HepG2 (cell line): ENCODE data around the gene PSMA3. TPM values are rescaled to one million over a fixed set of nuclear protein-coding genes. Genes with fewer than 3 reads are reported as not detected.

Source experiments
- DRAP1 ChIP-seq: IDR thresholded peaks from 2 replicates; pipeline ENCODE4 v1.6.1; 2016; ENCODE audit warnings: missing genetic modification reagents, missing compliant biosample characterization
- FOXM1 ChIP-seq: sonication (generic); formaldehyde crosslinking; IDR thresholded peaks from 2 replicates; pipeline ENCODE4 v1.5.0; 2020; ENCODE audit warnings: missing genetic modification reagents
- FOXP1 ChIP-seq, 2 experiments: fragments of 450-650 bp in 1 of 2; IDR thresholded peaks; 2 replicates each; pipeline ENCODE4 v1.6.1; 2017 to 2018; ENCODE audit warnings: antibody characterized with exemption in 1 of 2
- GATAD1 ChIP-seq: IDR thresholded peaks from 2 replicates; pipeline ENCODE4 v1.6.1; 2016; ENCODE audit warnings: missing genetic modification reagents, missing compliant biosample characterization
- GATAD2A ChIP-seq: IDR thresholded peaks from 2 replicates; pipeline ENCODE4 v1.6.1; 2016
- GZF1 ChIP-seq: sonication (generic); formaldehyde crosslinking; IDR thresholded peaks from 2 replicates; pipeline ENCODE4 v1.5.1; 2020; ENCODE audit warnings: mild to moderate bottlenecking, missing genetic modification reagents
- HDAC1 ChIP-seq: sonication (generic); formaldehyde crosslinking; IDR thresholded peaks from 2 replicates; pipeline ENCODE4 v1.5.1; 2020; ENCODE audit warnings: mild to moderate bottlenecking, missing genetic modification reagents
- KAT7 ChIP-seq: IDR thresholded peaks from 2 replicates; pipeline ENCODE4 v1.6.1; 2018; ENCODE audit warnings: borderline replicate concordance, missing compliant biosample characterization
- KMT2B ChIP-seq: IDR thresholded peaks from 2 replicates; pipeline ENCODE4 v1.6.1; 2016; ENCODE audit warnings: missing genetic modification reagents, missing compliant biosample characterization
- MAFF ChIP-seq: IDR thresholded peaks from 2 replicates; pipeline ENCODE4 v1.6.1; 2011; ENCODE audit warnings: low read depth, low read length, improper control_type of control experiment
- NFRKB ChIP-seq: fragments of 450-650 bp; IDR thresholded peaks from 2 replicates; pipeline ENCODE4 v1.6.1; 2017
- YEATS2 ChIP-seq: sonication (generic); formaldehyde crosslinking; IDR thresholded peaks from 2 replicates; pipeline ENCODE4 v1.4.0; 2020; ENCODE audit warnings: missing genetic modification reagents, borderline replicate concordance
- YY1 ChIP-seq: IDR thresholded peaks from 2 replicates; pipeline ENCODE4 v1.6.1; 2011; ENCODE audit warnings: low read length, low read depth, moderate library complexity, mild to moderate bottlenecking; ENCODE audit not compliant: insufficient read depth, insufficient replicate concordance
- ZC3H13 ChIP-seq: sonication (generic); formaldehyde crosslinking; IDR thresholded peaks from 2 replicates; pipeline ENCODE4 v1.8.1; 2023; ENCODE audit warnings: mild to moderate bottlenecking, missing genetic modification reagents, moderate library complexity
- ZFAT ChIP-seq: sonication (generic); formaldehyde crosslinking; conservative IDR thresholded peaks from 2 replicates; pipeline ENCODE4 v1.8.1; 2023; ENCODE audit warnings: missing genetic modification reagents, inconsistent platforms
- ZFP1 ChIP-seq: IDR thresholded peaks from 2 replicates; pipeline ENCODE4 v1.6.1; 2016
- ZFP36L2 ChIP-seq: sonication (generic); formaldehyde crosslinking; IDR thresholded peaks from 2 replicates; pipeline ENCODE4 v1.4.0; 2020; ENCODE audit warnings: missing genetic modification reagents
- ZNF230 ChIP-seq: sonication (generic); formaldehyde crosslinking; IDR thresholded peaks from 2 replicates; pipeline ENCODE4 v1.4.0; 2020; ENCODE audit warnings: mild to moderate bottlenecking, missing genetic modification reagents
- ZNF557 ChIP-seq: sonication (generic); formaldehyde crosslinking; IDR thresholded peaks from 2 replicates; pipeline ENCODE4 v1.4.0; 2020; ENCODE audit warnings: missing genetic modification reagents
- ZNF614 ChIP-seq: IDR thresholded peaks from 2 replicates; pipeline ENCODE4 v1.6.1; 2018; ENCODE audit warnings: missing biosample characterization, missing genetic modification reagents, inconsistent platforms, borderline replicate concordance
- ZNF670 ChIP-seq: sonication (generic); formaldehyde crosslinking; IDR thresholded peaks from 2 replicates; pipeline ENCODE4 v1.8.0; 2022; ENCODE audit warnings: mild to moderate bottlenecking, missing genetic modification reagents, borderline replicate concordance
- polyA plus RNA-seq, 8 experiments: library from polyadenylated mRNA; depleted of rRNA in 3 of 8; stranded (reverse) in 7 of 8; unstranded in 1 of 8; fragments of >200 nt; fragmentation: Illumina TruSeq in 4 of 8; extraction: Trizol in 4 of 8; gene quantifications; 2 replicates each; pipeline versions ENCODE4 v1.2.1 to v1.2.3, GENCODE V29; 2011 to 2016; ENCODE audit warnings: low read depth in 4 of 8, missing spikeins in 1 of 8, mixed read lengths in 1 of 8; ENCODE audit not compliant: insufficient read depth in 1 of 8
- total RNA-seq, 5 experiments: library from RNA; depleted of rRNA; stranded (reverse); fragments of >200 nt; fragmentation: Illumina TruSeq; extraction: Trizol; gene quantifications; 2 replicates each; pipeline ENCODE4 v1.2.3, GENCODE V29; 2016; ENCODE audit warnings: low read depth in 1 of 5
- TF ChIP-seq, protein P1 (sequence below): sonication (generic); formaldehyde crosslinking; IDR thresholded peaks from 2 replicates; pipeline ENCODE4 v1.8.1; 2023; ENCODE audit warnings: mild to moderate bottlenecking, missing genetic modification reagents
- TF ChIP-seq, protein P2 (sequence below): IDR thresholded peaks from 2 replicates; pipeline ENCODE4 v1.6.1; 2016; ENCODE audit warnings: mild to moderate bottlenecking, missing biosample characterization, missing genetic modification reagents
- TF ChIP-seq, protein P3 (sequence below): sonication (generic); formaldehyde crosslinking; IDR thresholded peaks from 2 replicates; pipeline ENCODE4 v1.4.0; 2020; ENCODE audit warnings: missing genetic modification reagents, borderline replicate concordance

The PSMA3 gene
- total and polyA plus RNA-seq, 2 of the 13 experiments (the other 11 are each of a cell fraction or from before 2014, with no cell fraction given), result 232 to 275 TPM

DNA sequence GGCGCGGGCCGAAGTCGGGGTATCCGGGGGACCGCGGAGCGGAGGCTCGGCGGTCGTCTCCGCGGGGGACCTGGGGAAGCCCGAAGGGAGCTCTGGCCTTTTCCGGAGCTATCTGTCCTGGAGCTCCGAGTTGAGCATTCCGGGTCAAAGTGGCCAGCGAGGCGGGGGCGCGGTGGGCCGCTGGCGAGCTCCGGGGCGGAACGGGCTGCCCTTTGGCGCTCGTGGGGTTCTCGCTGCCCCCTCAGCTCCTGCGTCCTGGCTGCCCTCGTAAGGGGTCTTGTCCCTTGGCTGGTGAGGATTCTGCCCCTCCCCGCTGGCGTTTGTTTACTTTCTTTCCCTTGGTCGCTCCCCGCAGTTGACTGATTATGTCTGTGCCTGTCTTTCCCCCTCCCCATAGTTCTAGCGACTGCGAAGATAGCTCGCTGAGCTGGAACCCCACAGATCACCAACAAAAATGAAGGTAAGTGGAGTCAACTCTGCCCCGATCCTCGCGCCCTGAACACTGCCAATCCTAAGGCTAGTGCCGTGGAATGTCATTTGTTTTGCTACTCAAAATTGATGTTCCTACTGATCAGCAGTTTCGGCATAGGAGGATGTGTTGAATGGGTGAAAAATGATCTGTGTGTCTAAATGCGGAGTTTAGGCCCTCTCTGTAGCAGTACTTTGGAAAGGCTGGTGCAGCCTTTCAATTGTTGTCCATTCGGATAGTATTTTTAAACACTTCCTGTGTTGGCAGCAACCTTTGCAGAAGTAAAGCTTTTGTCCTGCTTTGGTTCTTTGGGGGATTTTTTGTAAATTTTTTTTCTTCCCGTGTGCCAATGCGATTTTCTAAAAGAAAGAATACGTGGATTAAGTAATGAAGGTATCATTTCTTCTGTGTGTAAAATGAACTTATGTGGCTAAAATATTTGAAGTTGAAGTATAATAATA is 55.0 kb downstream of the PSMA3 start (continued):
- TF ChIP-seq DRAP1 (CRISPR knock-in tag), result 0 out of 2 replicates have a peak, but pooled peaks have one; percentile 14
- no peak for TF ChIP-seq ZNF670 (CRISPR knock-in tag)
- peak; percentile 97 for TF ChIP-seq ZFAT
- no peak for TF ChIP-seq ZNF614 (CRISPR knock-in tag)
- 0 out of 2 replicates have a peak, but pooled peaks have one; percentile 32 for TF ChIP-seq ZNF230 (CRISPR knock-in tag)
- no peak for TF ChIP-seq FOXM1 (CRISPR knock-in tag)
- TF ChIP-seq HDAC1 (CRISPR knock-in tag), result no peak; the same call in 1 of the 2 replicates
- no peak for TF ChIP-seq FOXP1 (IDR thresholded peaks at IDR 0.05)
- 0 out of 2 replicates have a peak, but pooled peaks have one; percentile 7 for TF ChIP-seq FOXP1 (CRISPR knock-in tag; IDR thresholded peaks at IDR 0.05)
- 0 out of 2 replicates have a peak, but pooled peaks have one; percentile 28 for TF ChIP-seq YEATS2 (CRISPR knock-in tag)
- 0 out of 2 replicates have a peak, but pooled peaks have one; percentile 20 for TF ChIP-seq KMT2B (CRISPR knock-in tag)
- TF ChIP-seq, protein P1, sequence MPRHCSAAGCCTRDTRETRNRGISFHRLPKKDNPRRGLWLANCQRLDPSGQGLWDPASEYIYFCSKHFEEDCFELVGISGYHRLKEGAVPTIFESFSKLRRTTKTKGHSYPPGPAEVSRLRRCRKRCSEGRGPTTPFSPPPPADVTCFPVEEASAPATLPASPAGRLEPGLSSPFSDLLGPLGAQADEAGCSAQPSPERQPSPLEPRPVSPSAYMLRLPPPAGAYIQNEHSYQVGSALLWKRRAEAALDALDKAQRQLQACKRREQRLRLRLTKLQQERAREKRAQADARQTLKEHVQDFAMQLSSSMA, result peak; percentile 59; the same call in 1 of the 2 replicates
- TF ChIP-seq, protein P2, sequence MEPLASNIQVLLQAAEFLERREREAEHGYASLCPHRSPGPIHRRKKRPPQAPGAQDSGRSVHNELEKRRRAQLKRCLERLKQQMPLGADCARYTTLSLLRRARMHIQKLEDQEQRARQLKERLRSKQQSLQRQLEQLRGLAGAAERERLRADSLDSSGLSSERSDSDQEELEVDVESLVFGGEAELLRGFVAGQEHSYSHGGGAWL (CRISPR knock-in tag), result peak; percentile 59; the same call in 1 of the 2 replicates
- TF ChIP-seq ZFP36L2 (CRISPR knock-in tag), result no peak
- TF ChIP-seq GATAD2A (CRISPR knock-in tag), result 0 out of 2 replicates have a peak, but pooled peaks have one; percentile 24
- no peak for TF ChIP-seq ZNF557 (CRISPR knock-in tag)
- TF ChIP-seq GATAD1 (CRISPR knock-in tag), result 0 out of 2 replicates have a peak, but pooled peaks have one; percentile 11
- no peak for TF ChIP-seq NFRKB
- TF ChIP-seq ZFP1, result no peak
- no peak for TF ChIP-seq YY1
- TF ChIP-seq GZF1 (CRISPR knock-in tag), result no peak
- TF ChIP-seq, protein P3, sequence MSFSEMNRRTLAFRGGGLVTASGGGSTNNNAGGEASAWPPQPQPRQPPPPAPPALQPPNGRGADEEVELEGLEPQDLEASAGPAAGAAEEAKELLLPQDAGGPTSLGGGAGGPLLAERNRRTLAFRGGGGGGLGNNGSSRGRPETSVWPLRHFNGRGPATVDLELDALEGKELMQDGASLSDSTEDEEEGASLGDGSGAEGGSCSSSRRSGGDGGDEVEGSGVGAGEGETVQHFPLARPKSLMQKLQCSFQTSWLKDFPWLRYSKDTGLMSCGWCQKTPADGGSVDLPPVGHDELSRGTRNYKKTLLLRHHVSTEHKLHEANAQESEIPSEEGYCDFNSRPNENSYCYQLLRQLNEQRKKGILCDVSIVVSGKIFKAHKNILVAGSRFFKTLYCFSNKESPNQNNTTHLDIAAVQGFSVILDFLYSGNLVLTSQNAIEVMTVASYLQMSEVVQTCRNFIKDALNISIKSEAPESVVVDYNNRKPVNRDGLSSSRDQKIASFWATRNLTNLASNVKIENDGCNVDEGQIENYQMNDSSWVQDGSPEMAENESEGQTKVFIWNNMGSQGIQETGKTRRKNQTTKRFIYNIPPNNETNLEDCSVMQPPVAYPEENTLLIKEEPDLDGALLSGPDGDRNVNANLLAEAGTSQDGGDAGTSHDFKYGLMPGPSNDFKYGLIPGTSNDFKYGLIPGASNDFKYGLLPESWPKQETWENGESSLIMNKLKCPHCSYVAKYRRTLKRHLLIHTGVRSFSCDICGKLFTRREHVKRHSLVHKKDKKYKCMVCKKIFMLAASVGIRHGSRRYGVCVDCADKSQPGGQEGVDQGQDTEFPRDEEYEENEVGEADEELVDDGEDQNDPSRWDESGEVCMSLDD (CRISPR knock-in tag), result peak; percentile 67; the same call in 1 of the 2 replicates
- TF ChIP-seq KAT7 (CRISPR knock-in tag), result peak; percentile 47; the same call in 1 of the 2 replicates
- peak; percentile 40; the same call in 1 of the 2 replicates for TF ChIP-seq MAFF
- TF ChIP-seq ZC3H13 (CRISPR knock-in tag), result no peak
